HUES64 (cell line): ENCODE data around the gene MEF2C.

Experiments
- H3K27ac ChIP-seq: 2 replicates; pipeline ENCODE4 v1.7.0; 2013; ENCODE audit warnings: low read depth, low read length, inconsistent platforms
- H3K27me3 ChIP-seq: 2 replicates; pipeline ENCODE4 v1.6.1; 2013; ENCODE audit warnings: mild to moderate bottlenecking, low read length; ENCODE audit not compliant: insufficient read depth
- H3K36me3 ChIP-seq: 2 replicates; pipeline ENCODE4 v1.6.1; 2013; ENCODE audit warnings: mild to moderate bottlenecking, low read length; ENCODE audit not compliant: insufficient read depth
- H3K4me1 ChIP-seq: 2 replicates; pipeline ENCODE4 v1.6.1; 2013; ENCODE audit warnings: mild to moderate bottlenecking, low read length, moderate library complexity; ENCODE audit not compliant: insufficient read depth
- H3K4me3 ChIP-seq: 2 replicates; pipeline ENCODE4 v1.5.1; 2013; ENCODE audit warnings: mild to moderate bottlenecking, low read length, moderate library complexity
- H3K9ac ChIP-seq: 2 replicates; pipeline ENCODE4 v1.6.1; 2013; ENCODE audit warnings: mild to moderate bottlenecking, low read depth, low read length
- H3K9me3 ChIP-seq: 2 replicates; pipeline ENCODE4 v1.6.1; 2013; ENCODE audit warnings: low read depth, low read length; ENCODE audit not compliant: insufficient read depth
- WGBS: fragments of 150-250, 120-280 bp; methylation state at CpG from one replicate; pipeline ENCODE4 v1.1.7; 2013; ENCODE audit warnings: missing lambda C conversion rate; 5-methylcytosine and 5-hydroxymethylcytosine counted together

Gene MEF2C

DNA sequence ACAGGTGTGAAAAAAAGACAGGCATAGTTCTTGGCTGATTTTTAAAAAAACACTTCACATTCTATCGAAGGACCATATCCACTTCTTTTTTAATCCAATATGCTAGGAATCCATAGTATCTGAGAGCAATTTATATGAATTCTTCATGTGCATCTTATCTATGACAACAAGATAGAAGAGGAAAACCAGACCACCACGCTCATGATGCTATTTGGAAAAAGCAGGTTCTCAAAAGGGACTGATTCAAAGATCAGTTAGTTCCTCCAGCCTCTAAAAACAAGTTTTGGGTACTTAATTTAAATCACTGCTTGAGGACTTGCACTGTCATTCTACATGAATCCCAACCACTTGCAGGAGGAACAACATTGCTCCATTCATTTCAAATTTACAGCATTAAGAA, 6.3 kb downstream of the MEF2C start:
- H3K27me3 ChIP-seq, result peaks cover 17% of the 10 kb centered on the region
- H3K36me3 ChIP-seq, result no peaks in the 10 kb centered on the region
- H3K9me3 ChIP-seq, result no peaks in the 10 kb centered on the region
- WGBS, result 98% methylated on average over 2 of the region's 2 CpGs
- H3K4me3 ChIP-seq, result no peak overlapping the region
- H3K9ac ChIP-seq, result no peak overlapping the region
- no peak overlapping the region for H3K27ac ChIP-seq
- no peaks in the 10 kb centered on the region for H3K4me1 ChIP-seq

DNA sequence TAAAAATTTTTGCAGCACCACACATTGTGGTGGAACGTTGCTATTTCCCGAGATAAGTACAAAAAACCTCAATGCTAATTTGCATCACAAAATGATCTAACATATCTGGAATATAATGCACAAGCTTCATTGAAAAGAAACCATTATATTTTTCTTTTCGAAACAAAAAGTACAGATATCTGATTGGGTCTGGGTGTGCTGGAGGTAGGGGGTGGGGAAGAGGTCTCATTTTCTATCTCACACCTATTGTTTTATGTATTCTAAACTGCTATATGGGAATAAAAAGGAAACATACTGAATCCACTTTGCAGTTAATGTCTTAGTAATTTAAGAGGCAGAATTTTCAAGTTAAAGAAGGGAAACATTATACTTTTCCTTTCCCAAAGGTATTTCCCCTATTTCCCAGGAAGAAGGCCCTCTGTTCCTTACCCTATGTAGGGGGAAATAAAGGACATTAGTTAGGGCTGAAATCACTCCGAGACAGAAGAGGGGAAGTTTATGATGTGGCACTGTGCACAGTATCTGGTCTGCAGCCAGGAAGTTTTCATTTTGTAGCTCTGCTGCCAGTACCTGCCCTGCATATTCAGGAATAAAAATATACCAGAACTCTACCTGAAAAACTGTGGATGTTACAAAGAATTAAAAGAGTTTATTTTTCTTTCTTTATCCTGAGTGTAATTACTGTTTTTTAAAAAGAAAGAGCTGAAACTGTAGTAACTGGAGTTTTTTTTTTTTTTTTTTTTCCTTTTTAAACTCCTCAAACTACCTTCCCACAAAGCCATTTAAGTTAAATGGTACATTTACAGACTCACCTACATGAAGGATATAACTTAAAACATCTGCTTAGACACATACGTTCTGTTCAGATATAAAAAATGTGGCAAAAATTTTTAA, 7.4 kb downstream of the MEF2C start:
- 96% methylated on average over 3 of the region's 5 CpGs for WGBS
- H3K27ac ChIP-seq, result no peak overlapping the region

DNA sequence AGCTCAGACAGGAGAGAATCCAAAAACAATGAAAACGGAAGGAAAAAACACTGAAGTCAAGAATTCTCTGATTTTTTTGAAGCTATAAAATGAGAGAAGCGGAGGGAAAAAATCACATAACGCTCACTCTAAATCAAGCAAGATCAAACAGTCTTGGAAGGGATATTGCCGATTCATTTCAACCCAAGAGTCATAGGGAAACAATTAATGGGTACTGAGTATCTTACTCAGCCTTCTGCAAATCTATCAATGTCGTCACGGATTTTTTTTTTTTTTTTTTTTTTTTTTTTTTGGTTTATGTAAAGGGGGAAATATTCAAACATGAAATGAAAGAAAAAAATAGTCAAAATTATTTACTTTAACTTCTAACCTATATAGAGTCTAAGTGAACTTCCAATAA, 9.5 kb downstream of the MEF2C start:
- Histone ChIP-seq H3K36me3 (no peaks in the 10 kb centered on the region), H3K4me3 (no peak overlapping the region), H3K9me3 (no peaks in the 10 kb centered on the region), H3K9ac (no peak overlapping the region), H3K27me3 (no peaks in the 10 kb centered on the region), H3K4me1 (no peaks in the 10 kb centered on the region), H3K27ac (no peak overlapping the region)
- 95% methylated on average over 4 of the region's 6 CpGs for WGBS

More for the DNA sequence above, 7.4 kb downstream of the MEF2C start:
- Histone ChIP-seq H3K27me3 (peaks cover 6% of the 10 kb centered on the region; the same call in 1 of the 2 replicates), H3K9me3 (no peaks in the 10 kb centered on the region), H3K36me3 (no peaks in the 10 kb centered on the region), H3K9ac (no peak overlapping the region), H3K4me1 (no peaks in the 10 kb centered on the region), H3K4me3 (no peak overlapping the region)

DNA sequence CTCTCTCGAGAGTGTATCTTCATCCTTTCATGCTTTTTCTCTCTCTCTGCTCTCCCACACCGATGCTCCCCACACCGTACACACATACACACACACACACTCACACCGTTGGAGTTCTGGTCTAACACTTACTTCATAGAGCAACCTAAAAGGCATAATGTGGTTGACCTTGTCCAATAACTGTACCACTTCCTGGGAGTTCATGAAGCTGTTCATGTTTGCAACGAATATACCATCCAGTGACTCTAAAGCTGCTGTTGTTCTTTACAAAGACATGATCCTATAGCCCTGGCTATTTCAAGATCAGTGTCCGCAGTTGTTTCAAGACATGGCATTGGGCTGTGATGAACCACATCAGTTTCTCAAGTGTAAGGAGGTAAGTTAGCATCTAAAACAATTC, 10.0 kb downstream of the MEF2C start:
- WGBS, result 94% methylated on average over 6 of the region's 6 CpGs
- Histone ChIP-seq H3K27me3 (no peaks in the 10 kb centered on the region), H3K4me1 (no peaks in the 10 kb centered on the region), H3K4me3 (no peak overlapping the region), H3K9ac (no peak overlapping the region), H3K9me3 (no peaks in the 10 kb centered on the region), H3K36me3 (no peaks in the 10 kb centered on the region), H3K27ac (no peak overlapping the region)

DNA sequence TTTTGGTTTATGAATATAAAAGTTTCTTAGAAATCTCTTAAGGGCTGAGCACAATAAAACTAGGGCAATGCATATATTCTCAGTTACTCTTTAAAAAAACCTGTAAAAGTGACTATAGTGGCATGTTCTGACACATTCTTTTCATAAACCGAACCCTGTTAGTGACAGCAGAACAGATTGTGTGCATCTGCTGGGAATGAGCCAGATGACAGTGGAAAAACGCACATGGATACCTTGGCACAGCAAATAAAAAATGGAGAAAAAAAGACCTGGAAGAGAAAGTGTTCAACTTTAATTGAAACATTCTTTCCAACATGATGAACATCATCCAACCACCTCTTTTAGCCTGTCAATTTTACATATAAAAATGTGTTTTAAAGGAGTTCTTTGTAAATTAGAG, 12.7 kb downstream of the MEF2C start:
- H3K27ac ChIP-seq, result no peak overlapping the region
- no peaks in the 10 kb centered on the region for H3K27me3 ChIP-seq
- no peak overlapping the region for H3K4me3 ChIP-seq
- 90% methylated on average over 2 of the region's 2 CpGs for WGBS
- no peaks in the 10 kb centered on the region for H3K9me3 ChIP-seq
- no peak overlapping the region for H3K9ac ChIP-seq
- H3K36me3 ChIP-seq, result no peaks in the 10 kb centered on the region
- no peaks in the 10 kb centered on the region for H3K4me1 ChIP-seq

DNA sequence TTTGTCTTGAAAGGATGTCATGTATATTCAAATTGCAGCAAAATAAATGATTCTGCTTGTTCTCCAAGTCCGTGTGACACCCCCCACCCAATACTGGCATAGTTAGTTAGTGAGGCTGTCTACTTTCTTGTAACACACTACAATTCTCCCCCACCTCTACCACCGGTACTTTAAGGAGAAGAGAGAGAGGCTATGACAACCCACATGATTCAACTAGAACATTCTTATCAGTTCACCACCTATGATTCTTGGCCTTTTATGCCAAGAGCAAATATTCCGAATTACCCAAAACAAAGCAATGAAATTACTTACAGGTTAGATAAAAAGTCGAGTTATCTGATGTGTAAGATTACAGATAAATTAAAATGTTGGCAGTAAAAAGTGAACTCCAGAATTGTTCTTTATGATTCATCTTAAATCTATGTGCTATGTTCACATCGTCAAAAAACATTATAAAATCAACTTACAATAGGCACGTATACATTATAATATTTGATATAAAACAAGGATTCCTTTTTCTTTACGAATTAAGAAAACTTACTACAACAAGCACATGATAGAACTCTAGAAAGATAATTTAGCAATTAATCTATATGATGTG, 14.4 kb downstream of the MEF2C start:
- Histone ChIP-seq H3K9ac (no peak overlapping the region), H3K36me3 (no peaks in the 10 kb centered on the region), H3K27me3 (no peaks in the 10 kb centered on the region), H3K9me3 (no peaks in the 10 kb centered on the region), H3K4me1 (no peaks in the 10 kb centered on the region), H3K27ac (no peak overlapping the region), H3K4me3 (no peak overlapping the region)
- WGBS, result 91% methylated on average over 3 of the region's 7 CpGs

DNA sequence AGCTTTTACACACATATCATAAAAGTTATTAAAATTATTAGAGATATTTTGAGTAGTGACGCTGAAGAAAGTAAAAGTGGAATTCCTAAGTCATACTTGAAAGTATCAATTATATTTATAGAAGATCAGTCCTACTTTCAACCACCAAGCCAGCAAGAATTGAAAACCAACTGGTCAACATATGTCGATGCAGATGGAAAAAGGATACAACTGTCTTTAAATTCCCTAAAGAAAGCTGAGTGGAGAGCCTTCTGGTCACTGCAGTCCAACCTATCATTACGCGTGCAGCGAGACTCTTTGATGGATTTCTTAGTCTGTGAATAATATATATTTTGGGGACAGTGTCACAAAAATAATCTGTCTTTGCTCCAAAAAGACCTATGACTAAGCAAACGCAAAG, 15.3 kb downstream of the MEF2C start:
- Histone ChIP-seq H3K9ac (no peak overlapping the region), H3K27me3 (no peaks in the 10 kb centered on the region), H3K36me3 (no peaks in the 10 kb centered on the region), H3K9me3 (no peaks in the 10 kb centered on the region), H3K4me3 (no peak overlapping the region), H3K4me1 (no peaks in the 10 kb centered on the region), H3K27ac (no peak overlapping the region)
- WGBS, result 91% methylated on average over 5 of the region's 6 CpGs

DNA sequence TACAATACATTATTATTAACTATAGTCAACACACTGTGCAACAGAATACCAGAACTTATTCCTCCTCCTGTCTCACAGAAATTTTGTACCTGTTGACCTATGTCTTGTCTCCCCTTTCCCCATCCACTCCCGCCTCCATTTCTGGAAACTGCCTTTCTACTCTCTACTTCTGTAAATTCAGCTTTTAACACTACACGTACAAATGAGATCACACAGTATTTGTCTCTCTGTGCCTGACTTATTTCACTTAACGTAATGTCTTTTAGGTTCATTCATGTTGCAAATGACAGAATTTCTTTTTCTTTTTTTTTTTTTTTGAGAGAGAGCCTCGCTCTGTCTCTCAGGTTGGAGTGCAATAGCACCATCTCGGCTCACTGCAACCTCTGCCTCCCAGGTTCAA, 19.5 kb downstream of the MEF2C start:
- Histone ChIP-seq H3K4me1 (no peaks in the 10 kb centered on the region), H3K36me3 (no peaks in the 10 kb centered on the region), H3K9me3 (no peaks in the 10 kb centered on the region), H3K27me3 (no peaks in the 10 kb centered on the region), H3K4me3 (no peak overlapping the region), H3K9ac (no peak overlapping the region), H3K27ac (no peak overlapping the region)
- 96% methylated on average over 5 of the region's 5 CpGs for WGBS

DNA sequence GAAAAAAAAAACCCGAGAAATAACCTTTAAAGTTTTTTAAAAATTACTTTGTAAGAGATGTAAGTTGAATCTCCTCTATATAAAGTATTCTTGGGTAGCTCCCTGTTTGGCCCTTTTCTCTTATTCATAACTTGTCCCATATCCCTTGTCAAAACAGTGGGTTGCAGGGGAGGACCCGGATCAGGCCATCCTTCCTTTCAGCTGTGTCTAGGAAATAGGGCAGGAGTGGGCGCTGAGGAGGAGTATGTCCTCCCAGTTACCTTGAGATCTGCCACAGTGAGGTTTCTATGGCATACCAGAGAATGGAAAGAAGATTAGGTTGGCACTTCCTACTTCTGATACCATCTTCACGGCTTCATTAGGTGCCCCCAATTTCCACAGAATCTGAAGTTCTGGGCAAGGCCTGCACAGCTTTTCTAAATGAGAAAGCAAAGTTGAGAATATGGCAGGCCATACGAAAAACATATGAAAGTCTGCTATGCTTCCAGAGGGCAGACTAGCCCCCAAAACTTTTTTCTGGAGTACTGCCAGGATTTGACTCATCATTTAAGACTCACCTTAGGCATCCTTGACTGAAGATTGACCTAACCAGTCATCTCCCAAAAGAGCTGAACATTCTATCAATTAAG, 20.3 kb downstream of the MEF2C start:
- 93% methylated on average over 4 of the region's 5 CpGs for WGBS
- no peaks in the 10 kb centered on the region for H3K9me3 ChIP-seq
- no peaks in the 10 kb centered on the region for H3K27me3 ChIP-seq
- H3K4me3 ChIP-seq, result no peak overlapping the region
- H3K9ac ChIP-seq, result no peak overlapping the region
- no peak overlapping the region for H3K27ac ChIP-seq
- H3K36me3 ChIP-seq, result no peaks in the 10 kb centered on the region
- no peaks in the 10 kb centered on the region for H3K4me1 ChIP-seq

DNA sequence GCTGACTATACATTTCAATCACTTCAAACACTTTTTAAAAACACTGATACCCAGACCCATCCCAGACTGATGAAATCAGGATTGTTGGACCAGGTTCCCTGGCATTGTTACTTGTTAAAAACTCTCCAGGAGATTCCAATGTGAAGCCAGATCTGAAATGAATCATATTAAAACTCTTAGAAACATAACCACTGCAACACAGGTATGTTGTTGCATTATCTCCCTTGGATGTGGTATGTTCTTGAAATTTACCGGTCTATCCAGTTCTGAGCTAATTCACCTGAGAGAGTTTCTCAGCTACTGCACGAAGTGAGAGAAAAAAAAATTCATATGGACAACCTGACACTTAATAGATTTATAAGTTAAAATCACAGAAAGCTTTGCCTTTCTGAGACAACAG, 21.8 kb downstream of the MEF2C start:
- no peaks in the 10 kb centered on the region for H3K36me3 ChIP-seq
- 96% methylated on average over 2 of the region's 2 CpGs for WGBS
- no peaks in the 10 kb centered on the region for H3K27me3 ChIP-seq

DNA sequence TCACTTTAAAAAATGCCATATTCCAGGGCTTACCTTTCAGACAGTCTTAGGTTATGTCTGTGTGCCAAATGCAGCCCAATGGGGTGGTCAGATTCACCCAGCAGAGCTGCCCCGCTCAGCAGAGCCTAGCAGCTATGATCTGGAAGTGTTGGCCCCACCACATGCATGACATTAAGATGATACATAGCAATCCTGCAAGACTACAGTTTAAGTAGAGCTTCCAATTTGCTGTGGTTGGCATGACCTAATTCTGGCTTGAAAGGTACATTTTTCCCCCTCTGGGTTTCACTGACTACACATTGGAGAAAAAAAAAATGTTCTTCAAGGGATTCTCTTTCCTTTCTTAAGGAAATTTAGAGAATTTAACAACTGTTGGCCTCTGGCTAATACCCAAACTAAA, 22.5 kb downstream of the MEF2C start:
- no peaks in the 10 kb centered on the region for H3K4me1 ChIP-seq
- no peak overlapping the region for H3K27ac ChIP-seq
- 95% methylated on average over 1 of the region's 1 CpG for WGBS
- H3K4me3 ChIP-seq, result no peak overlapping the region
- no peaks in the 10 kb centered on the region for H3K36me3 ChIP-seq
- no peaks in the 10 kb centered on the region for H3K27me3 ChIP-seq
- no peak overlapping the region for H3K9ac ChIP-seq
- H3K9me3 ChIP-seq, result peaks cover 12% of the 10 kb centered on the region

More for the DNA sequence above, 21.8 kb downstream of the MEF2C start:
- no peak overlapping the region for H3K4me3 ChIP-seq
- H3K9ac ChIP-seq, result no peak overlapping the region
- H3K27ac ChIP-seq, result no peak overlapping the region
- peaks cover 9% of the 10 kb centered on the region for H3K9me3 ChIP-seq
- H3K4me1 ChIP-seq, result no peaks in the 10 kb centered on the region
